Skeletal muscle satellite cell (primary cell): ENCODE results near the gene HOXC9.

Experiments used
- H3K27me3 ChIP-seq: 2 replicates; pipeline ENCODE4 v1.7.0; 2013; ENCODE audit warnings: low read length; ENCODE audit not compliant: control insufficient read depth, insufficient read depth
- H3K36me3 ChIP-seq: 2 replicates; pipeline ENCODE4 v1.7.0; 2013; ENCODE audit warnings: mild to moderate bottlenecking, control low read depth, low read length; ENCODE audit not compliant: insufficient read depth
- H3K4me1 ChIP-seq: 2 replicates; pipeline ENCODE4 v1.7.0; 2013; ENCODE audit warnings: low read length; ENCODE audit not compliant: control insufficient read depth, insufficient read depth
- H3K4me2 ChIP-seq: 2 replicates; pipeline ENCODE4 v1.7.0; 2013; ENCODE audit warnings: mild to moderate bottlenecking, low read length
- H3K4me3 ChIP-seq: 2 replicates; pipeline ENCODE4 v1.7.0; 2013; ENCODE audit warnings: low read length
- H3K9ac ChIP-seq: 2 replicates; pipeline ENCODE4 v1.7.0; 2013; ENCODE audit warnings: mild to moderate bottlenecking, low read depth, low read length, moderate library complexity
- H3K9me3 ChIP-seq: replicated peaks from 2 replicates; pipeline ENCODE4 v1.7.0; 2013; ENCODE audit warnings: mild to moderate bottlenecking, control low read depth, low read length

Gene HOXC9

DNA sequence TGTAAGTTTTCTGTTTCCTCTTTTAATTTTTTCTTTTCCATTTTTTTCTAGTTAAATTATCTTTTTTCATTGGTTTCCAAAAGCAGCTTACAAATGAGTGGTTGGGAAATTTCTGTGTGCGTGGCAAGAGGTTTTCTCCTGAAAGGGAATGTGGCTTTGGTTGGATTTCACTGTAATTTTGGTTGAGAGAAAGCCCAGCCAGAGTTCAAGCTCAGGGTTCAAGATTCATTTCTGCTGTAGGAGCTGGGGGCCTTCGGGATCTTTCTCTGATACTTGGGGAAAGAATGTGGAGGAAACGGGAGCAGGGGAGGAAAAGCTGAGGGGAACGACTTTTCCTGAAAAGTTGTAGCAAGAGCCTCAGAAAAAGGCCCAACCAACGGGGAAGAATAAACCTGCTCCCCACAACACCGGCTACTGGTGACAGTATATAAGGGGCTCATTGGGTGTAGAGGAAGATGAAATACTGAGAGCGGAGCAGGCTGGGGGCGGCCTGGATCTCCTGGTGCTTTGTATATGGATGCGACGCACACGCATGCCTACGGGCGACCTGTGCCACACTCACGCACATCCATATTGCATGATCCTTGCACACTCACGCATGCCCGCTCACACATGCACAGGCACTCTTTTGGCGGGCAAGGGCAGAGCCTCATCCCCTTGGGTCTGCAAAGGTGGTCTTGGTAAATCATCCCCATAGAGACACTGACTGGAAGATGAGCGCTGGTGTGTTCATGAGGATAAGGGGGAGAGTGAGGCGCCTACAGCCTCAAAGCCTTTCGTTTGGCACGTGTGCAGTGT, 13.1 kb upstream of the HOXC9 start:
- Histone ChIP-seq H3K9me3 (no peaks in the 10 kb centered on the region), H3K9ac (peak overlapping the region; percentile 99), H3K4me3 (peak overlapping the region; percentile 93), H3K4me2 (peak overlapping the region; percentile 100), H3K27me3 (no peaks in the 10 kb centered on the region), H3K4me1 (peaks cover 46% of the 10 kb centered on the region), H3K36me3 (no peaks in the 10 kb centered on the region)

DNA sequence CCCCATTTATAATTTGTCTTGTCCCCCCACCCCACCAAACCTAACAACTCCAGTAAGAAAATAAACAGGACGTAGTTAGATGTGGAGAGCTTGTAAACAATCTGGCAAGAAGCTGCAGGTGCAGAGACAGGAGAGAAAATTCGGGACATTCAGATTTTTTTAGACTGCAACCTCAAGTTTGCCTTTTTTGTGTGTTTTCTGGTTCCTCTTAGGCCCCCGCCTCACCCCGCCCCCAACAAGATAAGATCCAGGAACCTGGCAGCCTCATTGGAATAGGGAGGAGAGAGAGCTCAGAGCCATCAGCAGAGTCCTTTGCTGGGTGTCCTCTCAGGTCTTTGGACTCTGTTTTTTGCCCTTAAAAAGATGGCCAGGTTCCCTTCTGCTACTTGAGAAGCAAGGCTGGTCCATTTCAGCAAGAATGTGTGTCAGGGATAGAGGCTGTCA, 12.2 kb upstream of the HOXC9 start:
- peak overlapping the region; percentile 93 for H3K4me3 ChIP-seq
- H3K27me3 ChIP-seq: no peaks in the 10 kb centered on the region

DNA sequence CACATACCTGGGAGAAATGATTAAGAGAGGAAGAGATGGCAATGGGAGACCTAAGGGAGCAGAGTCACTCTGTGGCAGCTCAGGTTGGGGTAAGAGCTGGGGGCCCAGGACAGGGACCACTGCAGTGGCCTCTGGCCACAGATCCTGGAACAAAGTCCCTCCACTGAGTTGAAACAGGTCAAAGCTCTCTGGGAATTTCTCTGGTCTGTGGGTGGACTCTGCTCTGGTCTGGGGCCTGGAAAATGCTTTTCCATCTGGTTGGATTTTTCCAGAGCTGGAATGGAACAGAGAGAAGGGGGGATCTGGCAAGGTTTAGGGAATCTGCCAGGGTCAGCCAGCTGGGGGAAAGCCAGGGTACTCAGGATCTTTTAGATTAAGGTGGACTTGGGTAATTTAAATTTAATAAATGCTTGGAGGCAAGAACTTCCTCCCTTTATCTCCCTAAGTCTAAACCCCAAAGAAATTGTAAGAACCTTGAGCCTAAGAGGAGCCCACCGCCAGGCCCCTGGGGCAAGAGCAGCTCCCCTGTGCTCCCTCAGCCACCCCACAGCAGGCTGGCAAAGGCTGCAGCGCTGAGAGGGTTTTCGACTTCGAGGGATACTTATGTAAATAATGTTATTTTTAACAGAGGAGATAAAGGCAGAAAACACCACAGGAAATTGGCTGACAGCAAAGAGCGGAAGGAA, 11.3 kb upstream of the HOXC9 start:
- peak overlapping the region; percentile 100 for H3K4me2 ChIP-seq
- H3K27me3 ChIP-seq: no peaks in the 10 kb centered on the region
- H3K4me3 ChIP-seq: peak overlapping the region; percentile 93
- no peaks in the 10 kb centered on the region for H3K9me3 ChIP-seq
- no peaks in the 10 kb centered on the region for H3K36me3 ChIP-seq
- H3K9ac ChIP-seq: peak overlapping the region; percentile 99
- H3K4me1 ChIP-seq: peaks cover 63% of the 10 kb centered on the region

More for the DNA sequence above, 12.2 kb upstream of the HOXC9 start:
- peaks cover 55% of the 10 kb centered on the region for H3K4me1 ChIP-seq
- H3K4me2 ChIP-seq: peak overlapping the region; percentile 100
- H3K9ac ChIP-seq: peak overlapping the region; percentile 99
- no peaks in the 10 kb centered on the region for H3K9me3 ChIP-seq
- H3K36me3 ChIP-seq: no peaks in the 10 kb centered on the region

DNA sequence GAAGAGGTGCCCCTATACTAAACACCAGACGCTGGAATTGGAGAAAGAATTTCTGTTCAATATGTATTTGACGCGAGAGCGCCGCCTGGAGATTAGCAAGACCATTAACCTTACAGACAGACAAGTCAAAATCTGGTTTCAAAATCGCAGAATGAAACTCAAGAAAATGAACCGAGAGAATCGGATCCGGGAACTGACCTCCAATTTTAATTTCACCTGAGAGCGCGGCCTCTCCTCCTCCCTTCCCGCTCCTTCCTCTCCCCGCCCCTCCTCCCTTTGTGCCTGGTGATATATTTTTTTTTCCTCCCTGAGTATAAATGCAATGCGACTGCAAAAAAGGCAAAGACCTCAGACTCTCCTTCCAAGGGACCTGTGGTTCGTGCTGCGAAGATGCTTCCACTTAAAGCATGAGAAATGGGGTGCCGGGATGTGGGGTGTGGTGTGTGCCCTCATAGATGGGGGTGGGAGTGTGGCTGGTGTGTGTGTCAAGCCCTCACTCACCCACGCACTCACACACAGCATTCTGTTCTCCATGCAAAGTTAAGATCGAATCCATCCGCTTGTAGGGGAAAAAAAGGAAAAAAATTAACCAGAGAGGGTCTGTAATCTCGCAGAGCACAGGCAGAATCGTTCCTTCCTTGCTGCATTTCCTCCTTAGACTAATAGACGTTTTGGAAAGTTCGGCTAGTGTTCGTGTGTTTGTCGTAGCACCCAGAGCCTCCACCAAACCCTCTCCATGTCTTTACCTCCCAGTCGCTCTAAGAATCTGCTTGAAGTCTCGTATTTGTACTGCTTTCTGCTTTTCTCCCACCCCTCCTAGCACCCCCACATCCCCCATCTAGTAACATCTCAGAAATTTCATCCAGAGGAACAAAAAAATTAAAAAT, 10.5 kb upstream of the HOXC9 start:
- H3K27me3 ChIP-seq: no peaks in the 10 kb centered on the region
- no peaks in the 10 kb centered on the region for H3K9me3 ChIP-seq
- peaks cover 63% of the 10 kb centered on the region for H3K4me1 ChIP-seq
- peak overlapping the region; percentile 100 for H3K4me2 ChIP-seq
- H3K36me3 ChIP-seq: no peaks in the 10 kb centered on the region
- H3K9ac ChIP-seq: peak overlapping the region; percentile 99
- H3K4me3 ChIP-seq: peak overlapping the region; percentile 93

DNA sequence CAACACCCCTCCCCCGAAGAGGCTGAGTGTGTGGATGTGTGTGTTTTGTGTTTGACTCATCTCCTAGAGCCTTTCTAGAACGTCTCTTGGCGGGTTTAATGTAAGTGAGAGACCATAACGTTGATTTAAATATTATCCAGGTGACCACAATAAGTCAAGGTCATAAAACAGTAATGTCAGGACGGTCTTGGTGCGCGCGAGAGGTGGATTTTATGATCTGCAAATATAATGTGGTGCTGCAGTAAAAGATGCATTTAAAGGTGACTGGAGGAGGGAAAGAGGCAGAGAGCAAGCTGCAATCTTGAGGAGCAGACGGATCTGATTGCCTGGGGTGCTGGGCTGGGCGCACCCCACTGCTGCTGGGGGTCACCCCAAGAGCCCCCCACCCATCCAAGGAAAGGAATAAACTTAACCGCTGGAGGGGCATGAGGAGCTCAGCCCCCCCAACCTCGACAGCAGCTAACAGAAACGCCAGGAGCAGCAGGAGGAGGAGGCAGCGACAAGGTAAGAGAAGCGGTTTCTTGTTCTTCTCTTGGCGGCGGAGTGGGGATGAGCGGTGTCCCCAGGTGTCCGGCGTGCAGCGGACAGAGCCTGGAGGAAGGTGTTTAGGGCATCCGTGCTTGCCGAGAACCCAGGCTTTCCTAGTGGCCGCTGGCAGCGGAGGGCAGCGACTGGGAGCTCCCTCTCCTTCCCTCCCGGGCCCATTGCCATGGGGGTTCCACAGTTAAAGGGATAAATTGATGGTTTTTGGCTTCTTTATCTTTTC, 9.5 kb upstream of the HOXC9 start:
- Histone ChIP-seq H3K27me3 (no peaks in the 10 kb centered on the region), H3K36me3 (no peaks in the 10 kb centered on the region), H3K4me1 (peaks cover 63% of the 10 kb centered on the region), H3K4me3 (peak overlapping the region; percentile 93), H3K9ac (peak overlapping the region; percentile 99), H3K9me3 (no peaks in the 10 kb centered on the region), H3K4me2 (peak overlapping the region; percentile 100)

DNA sequence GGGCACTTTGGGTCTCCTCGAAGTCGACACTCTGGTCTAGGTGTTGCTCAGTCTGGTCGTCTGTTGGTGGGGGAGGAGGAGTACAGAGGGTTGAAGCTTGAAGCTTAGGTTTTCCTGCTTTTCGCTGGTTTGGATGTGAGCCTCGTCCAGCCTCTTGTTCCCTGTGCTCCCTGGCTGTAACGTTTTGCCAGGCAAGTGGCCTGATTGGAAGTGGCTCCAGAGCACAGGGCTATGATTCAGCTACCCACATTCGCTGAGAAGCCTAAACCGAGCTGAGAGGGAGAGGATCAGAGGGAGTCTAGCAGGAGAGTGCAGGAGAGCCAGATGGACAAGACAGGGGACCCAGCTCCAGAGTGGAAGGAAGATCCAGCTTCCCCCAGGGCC, 8.9 kb upstream of the HOXC9 start:
- Histone ChIP-seq H3K27me3 (no peaks in the 10 kb centered on the region), H3K9me3 (no peaks in the 10 kb centered on the region), H3K36me3 (no peaks in the 10 kb centered on the region), H3K4me2 (peak overlapping the region; percentile 100), H3K4me3 (peak overlapping the region; percentile 93), H3K4me1 (peaks cover 63% of the 10 kb centered on the region), H3K9ac (peak overlapping the region; percentile 99)

DNA sequence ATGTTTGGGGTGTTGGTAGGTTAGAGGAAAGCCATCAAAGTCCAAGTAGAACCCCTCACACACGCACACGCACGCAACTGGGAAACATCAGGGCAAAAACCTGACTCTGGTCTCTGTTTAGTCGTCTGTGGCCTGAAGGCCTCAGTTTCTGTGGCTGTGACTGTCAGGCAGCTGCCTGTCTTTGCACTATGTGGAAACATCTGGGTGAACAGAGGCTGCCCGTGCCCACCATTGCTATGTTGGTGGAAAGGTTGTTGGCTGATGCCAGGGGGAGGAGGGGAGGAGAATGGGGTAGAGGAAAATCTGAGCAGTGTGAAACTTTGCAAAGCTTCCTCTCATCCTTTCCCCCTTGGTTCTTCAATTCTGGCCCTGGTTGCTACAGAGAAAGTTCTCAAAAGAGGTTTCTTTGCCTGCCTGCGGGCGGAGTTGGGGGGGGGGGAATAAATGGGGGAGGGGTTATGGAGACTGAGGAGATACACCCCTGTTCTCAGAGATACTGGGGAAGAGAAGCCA, 7.5 kb upstream of the HOXC9 start:
- H3K9me3 ChIP-seq: no peaks in the 10 kb centered on the region
- H3K9ac ChIP-seq: peak overlapping the region; percentile 99
- H3K4me2 ChIP-seq: peak overlapping the region; percentile 100
- peak overlapping the region; percentile 93 for H3K4me3 ChIP-seq
- H3K4me1 ChIP-seq: peaks cover 71% of the 10 kb centered on the region
- H3K27me3 ChIP-seq: no peaks in the 10 kb centered on the region
- H3K36me3 ChIP-seq: no peaks in the 10 kb centered on the region

DNA sequence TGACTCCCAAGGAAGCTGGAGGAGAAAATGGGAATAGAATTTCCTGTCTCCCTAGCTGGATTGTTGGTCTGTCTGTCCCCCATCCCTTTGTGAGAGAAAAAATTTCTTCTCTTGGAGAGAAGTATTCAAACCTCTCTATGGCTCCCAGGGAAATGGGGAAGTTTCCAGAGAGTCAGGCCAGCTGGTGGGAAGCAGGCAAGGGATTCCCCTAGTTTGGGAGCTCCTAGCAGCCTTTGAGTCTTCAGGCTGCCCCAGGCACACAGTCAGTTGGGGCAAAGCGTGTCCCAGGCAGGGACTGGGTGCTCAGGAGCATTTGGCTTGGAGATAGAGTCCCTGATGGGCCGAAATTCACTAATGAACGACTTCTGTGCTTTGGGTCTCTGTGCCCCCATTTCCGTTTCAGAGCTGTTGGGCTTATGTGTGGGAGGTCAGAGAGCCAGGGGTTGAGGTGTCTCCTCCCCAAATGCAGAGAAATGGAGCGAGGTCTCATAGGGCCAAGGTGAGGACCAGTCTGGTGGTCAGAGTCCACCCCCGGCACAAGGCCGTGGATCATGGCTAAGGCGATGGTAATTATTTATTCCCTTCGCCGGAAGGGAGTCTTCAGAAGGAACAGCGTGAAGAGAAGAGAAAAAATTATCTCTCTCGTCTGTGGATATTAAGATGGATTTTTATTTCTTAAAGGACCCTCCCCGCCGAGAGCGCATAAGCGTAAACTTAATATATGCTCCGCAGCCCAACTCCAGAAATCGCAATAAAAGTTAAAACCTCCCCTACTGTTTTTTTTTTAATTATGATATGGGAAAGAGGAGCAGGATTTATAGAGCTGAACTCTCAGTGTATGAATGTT, 6.6 kb upstream of the HOXC9 start:
- Histone ChIP-seq H3K4me2 (peak overlapping the region; percentile 100), H3K4me1 (peaks cover 71% of the 10 kb centered on the region), H3K9me3 (no peaks in the 10 kb centered on the region), H3K27me3 (no peaks in the 10 kb centered on the region), H3K9ac (peak overlapping the region; percentile 99), H3K4me3 (peak overlapping the region; percentile 85), H3K36me3 (no peaks in the 10 kb centered on the region)

DNA sequence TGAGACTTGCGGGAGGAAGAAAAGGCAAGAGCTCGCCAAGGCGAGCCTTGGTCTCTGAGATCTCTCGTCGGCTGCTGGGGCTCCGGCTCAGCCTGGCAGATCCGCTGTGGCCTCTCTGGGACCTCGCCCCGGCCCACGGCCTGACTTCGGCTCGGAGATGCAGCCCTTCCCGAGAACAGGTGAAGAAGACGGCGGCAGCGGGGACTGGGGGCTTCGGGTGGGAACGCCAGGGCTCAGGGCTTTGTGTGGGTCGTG, 6.0 kb upstream of the HOXC9 start:
- Histone ChIP-seq H3K4me1 (peaks cover 69% of the 10 kb centered on the region), H3K9me3 (no peaks in the 10 kb centered on the region), H3K4me2 (peak overlapping the region; percentile 100), H3K9ac (peak overlapping the region; percentile 99), H3K4me3 (peak overlapping the region; percentile 85), H3K36me3 (no peaks in the 10 kb centered on the region), H3K27me3 (no peaks in the 10 kb centered on the region)

DNA sequence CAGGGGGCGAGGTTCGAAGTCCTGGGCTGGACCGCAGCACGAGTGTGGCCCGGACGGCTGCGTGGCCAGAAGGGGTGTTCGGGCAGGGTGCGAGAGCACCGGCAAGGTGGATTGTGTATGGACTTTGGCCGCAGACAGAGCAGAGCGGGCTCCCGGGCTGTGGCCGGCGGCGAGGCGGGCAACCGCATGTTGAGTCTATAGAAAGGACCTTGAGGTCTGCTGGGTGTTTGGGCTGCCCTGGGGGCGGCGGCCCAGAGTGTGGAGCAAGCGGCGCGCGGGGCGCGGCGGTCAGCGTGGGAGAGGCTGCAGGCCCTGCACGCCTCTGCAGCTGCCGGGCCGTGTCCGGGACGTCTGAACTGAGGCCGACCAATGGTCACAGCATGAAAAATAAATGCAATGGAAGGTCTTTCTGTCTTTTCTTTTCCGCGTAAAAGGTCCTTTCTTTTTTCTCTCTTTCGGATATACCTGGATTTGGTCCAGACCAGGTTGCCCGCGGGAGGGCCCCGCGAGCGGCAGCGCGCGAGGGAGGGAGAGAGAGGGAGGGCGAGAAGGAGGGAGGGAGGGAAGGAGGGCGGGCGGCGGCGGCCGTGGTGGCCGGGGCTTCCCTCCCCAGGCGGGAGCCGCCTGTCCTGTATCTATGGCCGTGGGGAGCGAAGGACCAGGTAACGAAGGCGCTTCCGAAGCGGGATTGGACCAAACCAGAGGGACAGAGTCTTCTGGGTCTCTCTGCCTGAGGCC, 5.5 kb upstream of the HOXC9 start:
- H3K9me3 ChIP-seq: no peaks in the 10 kb centered on the region
- no peaks in the 10 kb centered on the region for H3K27me3 ChIP-seq
- H3K9ac ChIP-seq: peak overlapping the region; percentile 99
- H3K4me2 ChIP-seq: peak overlapping the region; percentile 100
- H3K4me1 ChIP-seq: peaks cover 66% of the 10 kb centered on the region
- H3K36me3 ChIP-seq: no peaks in the 10 kb centered on the region
- peak overlapping the region; percentile 85 for H3K4me3 ChIP-seq
